Inferior parietal cortex (tissue), 1 donor: ENCODE data around the gene HDLBP.

ENCODE experiments used
- DNase-seq: peaks from one replicate; pipeline ENCODE4 v3.0.0-alpha.2; 2016; ENCODE audit errors: extremely low spot score

Gene HDLBP, protein sequence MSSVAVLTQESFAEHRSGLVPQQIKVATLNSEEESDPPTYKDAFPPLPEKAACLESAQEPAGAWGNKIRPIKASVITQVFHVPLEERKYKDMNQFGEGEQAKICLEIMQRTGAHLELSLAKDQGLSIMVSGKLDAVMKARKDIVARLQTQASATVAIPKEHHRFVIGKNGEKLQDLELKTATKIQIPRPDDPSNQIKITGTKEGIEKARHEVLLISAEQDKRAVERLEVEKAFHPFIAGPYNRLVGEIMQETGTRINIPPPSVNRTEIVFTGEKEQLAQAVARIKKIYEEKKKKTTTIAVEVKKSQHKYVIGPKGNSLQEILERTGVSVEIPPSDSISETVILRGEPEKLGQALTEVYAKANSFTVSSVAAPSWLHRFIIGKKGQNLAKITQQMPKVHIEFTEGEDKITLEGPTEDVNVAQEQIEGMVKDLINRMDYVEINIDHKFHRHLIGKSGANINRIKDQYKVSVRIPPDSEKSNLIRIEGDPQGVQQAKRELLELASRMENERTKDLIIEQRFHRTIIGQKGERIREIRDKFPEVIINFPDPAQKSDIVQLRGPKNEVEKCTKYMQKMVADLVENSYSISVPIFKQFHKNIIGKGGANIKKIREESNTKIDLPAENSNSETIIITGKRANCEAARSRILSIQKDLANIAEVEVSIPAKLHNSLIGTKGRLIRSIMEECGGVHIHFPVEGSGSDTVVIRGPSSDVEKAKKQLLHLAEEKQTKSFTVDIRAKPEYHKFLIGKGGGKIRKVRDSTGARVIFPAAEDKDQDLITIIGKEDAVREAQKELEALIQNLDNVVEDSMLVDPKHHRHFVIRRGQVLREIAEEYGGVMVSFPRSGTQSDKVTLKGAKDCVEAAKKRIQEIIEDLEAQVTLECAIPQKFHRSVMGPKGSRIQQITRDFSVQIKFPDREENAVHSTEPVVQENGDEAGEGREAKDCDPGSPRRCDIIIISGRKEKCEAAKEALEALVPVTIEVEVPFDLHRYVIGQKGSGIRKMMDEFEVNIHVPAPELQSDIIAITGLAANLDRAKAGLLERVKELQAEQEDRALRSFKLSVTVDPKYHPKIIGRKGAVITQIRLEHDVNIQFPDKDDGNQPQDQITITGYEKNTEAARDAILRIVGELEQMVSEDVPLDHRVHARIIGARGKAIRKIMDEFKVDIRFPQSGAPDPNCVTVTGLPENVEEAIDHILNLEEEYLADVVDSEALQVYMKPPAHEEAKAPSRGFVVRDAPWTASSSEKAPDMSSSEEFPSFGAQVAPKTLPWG (N-terminal part only)

GRCh38 chr2:241315093-241315878 lies at the start of gene HDLBP:
Gene HDLBP (minus strand): TSS chr2:241315672. CDS start chr2:241266869, 48,803 bp downstream.
- DNase-seq: peak; percentile 96

- no peak for DNase-seq
Measured at GRCh38 chr2:241364781-241365180, 49.3 kb upstream of the HDLBP start.

DNA sequence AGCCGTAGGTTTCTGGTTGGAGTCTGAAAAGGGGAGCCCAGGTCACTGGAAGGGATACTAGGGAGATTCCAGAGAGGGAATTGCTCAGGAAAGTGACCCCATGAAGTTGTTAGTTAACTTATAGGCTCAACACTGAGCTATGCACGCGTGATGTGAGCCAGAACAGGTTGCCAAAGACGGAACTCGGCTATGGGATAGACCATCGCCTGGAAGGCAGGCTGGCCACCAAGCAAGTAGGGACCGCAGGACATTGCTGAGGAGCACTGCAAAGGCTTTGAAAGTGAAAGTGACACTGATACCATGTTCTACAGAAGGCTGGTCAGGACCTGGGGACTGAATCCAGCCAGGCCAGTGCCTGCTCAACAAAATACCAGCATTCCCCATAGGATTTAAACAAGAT lies 48.0 kb upstream of the HDLBP start:
- no peak for DNase-seq

GRCh38 chr2:241359481-241360045 lies 44.1 kb upstream of the HDLBP start:
- no peak for DNase-seq

- DNase-seq: no peak
Measured at GRCh38 chr2:241358470-241358869, 43.0 kb upstream of the HDLBP start.

- no peak for DNase-seq
Measured at GRCh38 chr2:241357531-241357930, 42.1 kb upstream of the HDLBP start.

DNA sequence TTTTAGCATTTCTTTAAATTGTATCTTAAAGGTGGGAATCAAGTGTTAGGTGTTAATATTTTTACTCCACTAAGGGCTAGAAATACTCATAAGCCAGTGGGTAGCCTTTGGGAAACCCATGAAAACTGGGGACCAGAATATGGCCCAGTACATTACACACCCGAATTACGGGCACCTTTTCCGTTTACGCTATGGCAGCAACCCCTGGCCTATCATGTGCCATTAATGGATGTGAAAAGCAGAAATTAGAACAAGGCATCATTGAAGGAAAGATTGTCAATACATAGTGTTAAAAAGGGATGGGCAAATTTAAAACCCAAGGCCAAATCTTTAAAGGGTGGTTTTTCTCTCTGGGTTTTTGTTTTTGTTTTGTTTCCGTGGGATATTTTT lies 41.4 kb upstream of the HDLBP start:
- no peak for DNase-seq

DNA sequence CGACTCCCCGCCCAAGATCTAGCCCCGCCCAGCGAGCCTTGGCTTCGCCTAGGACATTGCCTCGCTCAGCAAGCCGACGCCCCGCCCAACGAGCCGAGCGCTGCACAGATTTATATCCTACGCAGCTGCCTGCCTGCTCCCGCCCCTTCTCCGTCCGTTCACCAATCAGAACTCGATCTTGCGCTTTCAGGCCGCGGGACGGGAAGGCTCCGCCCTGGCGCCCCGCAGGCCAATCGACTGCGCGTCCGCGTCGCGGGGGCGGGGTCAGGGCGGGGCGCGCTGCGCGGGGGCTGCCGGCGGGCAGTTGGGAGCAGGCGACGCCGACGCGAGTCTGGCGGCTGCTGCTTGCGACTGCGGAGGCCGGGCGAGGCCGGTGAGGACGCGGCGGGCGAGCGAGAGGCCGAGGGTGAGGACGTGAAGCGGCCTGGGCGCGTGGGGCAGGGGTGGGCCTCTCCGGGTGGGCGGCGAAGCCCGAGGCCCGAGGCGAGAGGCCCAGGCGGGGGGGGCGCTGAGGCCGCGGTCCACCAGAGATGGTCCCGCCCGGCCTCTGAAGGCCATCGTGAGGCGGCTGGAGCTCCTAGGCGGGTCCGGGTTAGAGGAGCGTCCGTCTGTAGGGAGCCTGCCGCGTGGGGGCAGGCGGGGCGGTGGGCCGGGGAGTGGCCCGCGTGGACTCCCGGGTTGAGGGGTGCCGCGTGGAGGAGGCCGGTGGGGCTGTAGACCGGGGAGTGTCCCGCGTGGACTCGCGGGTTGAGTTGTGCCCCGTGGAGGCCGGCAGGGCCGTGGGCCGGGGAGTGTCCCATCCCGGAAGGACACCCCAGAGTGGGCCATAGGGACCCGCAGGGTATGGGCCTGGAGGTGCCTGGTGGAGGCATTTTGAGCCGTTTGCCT lies 40.8 kb upstream of the HDLBP start, which contains the start of gene FARP2:
TSS of gene FARP2 (plus strand) at position 303 of the 888 bp plus-strand sequence. CDS start 16,823 bp downstream, outside the sequence.
- peak; percentile 96 for DNase-seq

- no peak for DNase-seq
Measured at GRCh38 chr2:241354668-241355658, 39.5 kb upstream of the HDLBP start.

GRCh38 chr2:241352227-241352626 lies 36.8 kb upstream of the HDLBP start:
- no peak for DNase-seq

DNA sequence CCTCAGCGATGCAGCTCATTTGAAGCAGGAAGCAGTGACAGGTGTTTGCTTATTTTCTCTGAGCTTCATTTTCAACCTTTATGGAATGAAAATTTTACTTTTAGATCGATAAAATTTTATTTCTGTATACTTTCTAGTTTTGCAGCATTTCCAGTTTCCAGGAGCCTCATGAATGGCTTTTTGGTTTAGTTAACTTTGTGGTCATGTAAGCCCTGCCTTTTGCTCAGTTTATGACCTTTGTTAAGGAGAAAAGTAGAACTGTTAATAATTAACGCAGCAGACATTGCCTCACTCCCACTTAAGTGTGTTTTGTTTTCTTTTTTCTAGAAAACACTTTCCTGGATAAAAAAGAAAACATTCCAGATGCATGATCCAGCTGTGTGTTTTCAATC lies 36.2 kb upstream of the HDLBP start:
- no peak for DNase-seq

- DNase-seq: no peak
Measured at GRCh38 chr2:241350878-241351639, 35.6 kb upstream of the HDLBP start.

DNA sequence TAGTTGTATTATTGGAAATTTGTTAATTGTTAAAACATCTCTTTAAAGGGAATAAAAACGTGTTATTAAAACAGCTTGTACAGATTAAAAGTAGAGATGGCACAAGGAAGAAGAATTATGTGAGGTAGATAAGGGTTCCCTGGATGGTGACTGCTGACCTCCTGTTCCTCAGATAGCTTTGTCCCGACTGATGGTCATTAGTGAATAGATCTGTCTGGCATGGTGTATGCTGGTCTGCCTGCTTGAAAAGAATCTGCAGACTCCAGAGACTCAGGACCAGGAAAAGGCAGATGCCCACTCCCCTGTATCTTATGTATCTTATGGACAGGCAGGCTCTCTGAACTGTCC lies 35.0 kb upstream of the HDLBP start:
- DNase-seq: no peak

DNA sequence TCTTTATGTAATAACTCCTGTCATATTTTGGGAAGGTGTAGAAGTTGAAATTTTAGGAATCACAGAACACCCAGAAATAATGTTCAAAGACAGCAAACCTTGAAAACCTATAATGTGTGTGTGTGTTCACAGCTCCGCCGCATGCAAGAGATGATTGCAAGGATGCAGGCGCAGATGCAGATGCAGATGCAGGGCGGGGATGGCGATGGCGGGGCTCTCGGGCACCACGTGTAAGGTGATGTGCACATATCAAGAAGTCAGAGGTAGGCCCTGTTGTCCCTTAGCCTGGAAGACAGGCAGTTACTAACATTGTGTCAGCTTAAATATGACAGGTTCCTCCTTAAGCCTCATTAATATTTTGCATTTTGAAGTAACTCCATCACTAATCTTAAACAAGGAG lies 34.5 kb upstream of the HDLBP start:
- DNase-seq: no peak

DNA sequence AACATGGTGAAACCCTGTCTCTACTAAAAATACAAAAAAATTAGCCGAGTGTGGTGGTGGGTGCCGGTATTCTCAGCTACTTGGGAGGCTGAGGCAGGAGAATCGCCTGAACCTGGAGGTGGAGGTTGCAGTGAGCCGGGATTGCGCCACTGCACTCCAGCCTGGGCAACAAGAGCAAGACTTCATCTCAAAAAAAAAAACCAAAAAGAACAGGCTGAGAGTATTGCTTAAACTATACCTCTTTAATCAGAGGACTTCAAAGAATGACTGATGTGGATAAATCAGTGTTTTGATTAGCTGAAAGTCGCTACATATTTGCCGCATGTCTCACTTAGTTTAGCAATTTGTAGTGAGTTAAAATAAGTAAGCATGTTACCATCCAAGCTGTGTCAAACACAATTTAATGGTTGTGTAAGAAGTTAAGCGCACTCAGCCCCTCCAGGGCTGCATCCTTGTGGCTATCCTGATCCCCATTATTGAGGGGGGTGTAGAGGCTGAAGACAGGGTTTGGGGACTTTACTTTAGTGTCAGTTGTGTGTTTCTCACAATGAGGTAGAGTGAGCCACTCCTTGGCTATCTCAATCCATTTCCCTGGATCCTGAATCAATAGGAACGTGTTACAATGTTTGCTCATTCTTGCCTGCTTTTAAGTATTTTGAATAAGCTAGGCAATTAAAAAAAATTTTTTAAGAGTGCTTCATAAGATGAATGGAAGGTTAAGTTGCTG lies 29.6 kb upstream of the HDLBP start:
- no peak for DNase-seq

- no peak for DNase-seq
Measured at GRCh38 chr2:241340631-241341163, 25.2 kb upstream of the HDLBP start.
